Kidney (tissue), 14 donors: ENCODE data around the gene LRP5. TPM values are rescaled to one million over a fixed set of nuclear protein-coding genes. Genes with fewer than 3 reads are reported as not detected.

Source experiments
- DNase-seq, 5 donors: peaks; one replicate each; pipeline ENCODE4 v3.0.0-alpha.2; 2013 to 2020
- FAIRE-seq: peaks from 2 replicates; lab custom pipeline; 2012; peaks lifted over from hg19 to GRCh38; lab: Jason Lieb, UNC
- H3K27ac ChIP-seq, 2 donors: one replicate each; pipeline ENCODE4 v1.7.0; 2013; ENCODE audit warnings: low read depth in 2 of 2, low read length in 2 of 2, inconsistent platforms in 1 of 2
- H3K27me3 ChIP-seq: one replicate; pipeline ENCODE4 v1.7.1; 2013; ENCODE audit warnings: low read length, inconsistent platforms; ENCODE audit not compliant: control insufficient read depth, insufficient read depth
- H3K36me3 ChIP-seq, 3 donors: one replicate each; pipeline versions ENCODE4 v1.7.0 to v1.7.1; 2013; ENCODE audit warnings: low read length in 3 of 3, control low read depth in 1 of 3, inconsistent platforms in 1 of 3; ENCODE audit not compliant: insufficient read depth in 3 of 3, control insufficient read depth in 2 of 3
- H3K4me1 ChIP-seq, 3 donors: one replicate each; pipeline versions ENCODE4 v1.7.0 to v1.7.1; 2013; ENCODE audit warnings: low read length in 3 of 3, inconsistent platforms in 1 of 3, low read depth in 1 of 3; ENCODE audit not compliant: control insufficient read depth in 2 of 3, insufficient read depth in 2 of 3
- H3K4me3 ChIP-seq, 3 donors: one replicate each; pipeline versions ENCODE4 v1.7.0 to v1.8.1; 2013; ENCODE audit warnings: low read length in 3 of 3, control low read depth in 1 of 3, inconsistent platforms in 1 of 3
- H3K9ac ChIP-seq, 3 donors: one replicate each; pipeline versions ENCODE4 v1.7.0 to v1.7.1; 2013; ENCODE audit warnings: low read length in 3 of 3, control low read depth in 1 of 3, inconsistent platforms in 1 of 3
- H3K9me3 ChIP-seq, 3 donors: one replicate each; pipeline versions ENCODE4 v1.7.0 to v1.7.1; 2013; ENCODE audit warnings: low read length in 3 of 3, control low read depth in 1 of 3, inconsistent platforms in 1 of 3; ENCODE audit not compliant: control insufficient read depth in 2 of 3, insufficient read depth in 1 of 3
- CTCF ChIP-seq: IDR thresholded peaks from 3 replicates; pipeline ENCODE4 v1.5.1; 2012; ENCODE audit warnings: mild to moderate bottlenecking, moderate library complexity, borderline replicate concordance; ENCODE audit not compliant: insufficient read depth; ENCODE audit errors: extremely low read depth
- intact Hi-C: fragments of 100-400 bp; cut with DNase I; formaldehyde crosslinking; loops from one replicate; pipeline ENCODE4 v1.11.1; 2022
- polyA plus RNA-seq: library from polyadenylated mRNA; stranded (reverse); fragments of 350-450 nt; fragmentation: Illumina TruSeq; extraction: RNeasy Lipid Tissue Mini Kit (QIAGEN cat#74804); gene quantifications from one replicate; pipeline ENCODE4 v1.2.3, GENCODE V29; 2014; ENCODE audit warnings: low read depth, low replicate concordance; ENCODE audit not compliant: insufficient read depth
- total RNA-seq: library from RNA; stranded (reverse); fragmentation: NEBNext Ultra II Directional; extraction: Animal tissue kit (Norgen Biotek cat#: 25700); gene quantifications from one replicate; pipeline ENCODE4 v1.2.1, GENCODE V29; 2021
- donor health status: control.
- donor health status: control.
- donor health status: control.
- donor health status: control.
- donor health status: control.
- donor health status: DM: yes; HTN: yes; CAD: no.
- donor health status: Normal renal cell carcinoma (clear cell type).

LRP5 gene
- total and polyA plus RNA-seq, 2 donors from 2014 or later: 55.4 to 71.3 TPM

- Histone ChIP-seq H3K27ac (no peak overlapping the region), H3K4me3 (no peak overlapping the region), H3K9ac (no peak overlapping the region), H3K4me1 (peaks cover 0 to 44% (median 43%) of the 10 kb centered on the region in 3 donors), H3K27me3 (no peaks in the 10 kb centered on the region), H3K36me3 (peaks cover 0 to 5% (median 0%) of the 10 kb centered on the region in 3 donors), H3K9me3 (no peaks in the 10 kb centered on the region)
- FAIRE-seq: no peak
- intact Hi-C loops: no loop called here
- DNase-seq: no peak
- TF ChIP-seq CTCF: no peak
Observed at GRCh38 chr11:68467201-68467834, 154.9 kb downstream of the LRP5 start.

DNA sequence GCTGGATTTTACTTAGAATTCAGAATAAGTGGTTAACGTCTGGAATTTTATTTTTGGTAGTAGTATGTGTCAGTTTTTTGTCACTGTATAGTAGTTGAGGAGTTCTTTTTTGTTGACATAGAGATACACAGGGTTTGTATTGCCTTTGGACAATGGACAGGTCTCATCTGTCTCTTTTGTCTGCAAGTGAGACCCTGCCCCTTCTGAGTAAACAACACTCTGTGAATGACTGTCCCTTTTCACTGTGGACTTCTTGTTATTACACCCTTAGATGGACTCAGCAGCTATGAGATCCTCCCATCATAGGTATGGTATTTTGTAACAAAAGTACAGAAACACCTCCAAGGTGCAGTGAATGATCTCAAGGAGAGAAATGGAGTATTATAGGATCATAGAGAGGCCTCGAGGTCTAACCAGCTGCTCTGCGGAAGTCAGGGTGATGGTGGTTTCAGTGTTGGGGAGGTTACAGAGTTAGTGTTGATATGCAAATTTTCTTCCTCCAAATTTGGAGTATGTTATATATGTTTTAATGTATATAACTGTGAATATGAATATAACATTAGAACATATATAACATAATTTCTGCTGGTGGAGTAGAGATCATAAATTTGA is 155.9 kb downstream of the LRP5 start:
- Histone ChIP-seq H3K36me3 (peaks cover 0 to 5% (median 0%) of the 10 kb centered on the region in 3 donors), H3K4me3 (no peak overlapping the region), H3K27me3 (no peaks in the 10 kb centered on the region), H3K9ac (no peak overlapping the region), H3K9me3 (no peaks in the 10 kb centered on the region), H3K4me1 (peaks cover 0 to 39% (median 38%) of the 10 kb centered on the region in 3 donors), H3K27ac (no peak overlapping the region)
- no peak for DNase-seq
- no peak for FAIRE-seq
- intact Hi-C loops: no loop called here
- no peak for TF ChIP-seq CTCF

DNA sequence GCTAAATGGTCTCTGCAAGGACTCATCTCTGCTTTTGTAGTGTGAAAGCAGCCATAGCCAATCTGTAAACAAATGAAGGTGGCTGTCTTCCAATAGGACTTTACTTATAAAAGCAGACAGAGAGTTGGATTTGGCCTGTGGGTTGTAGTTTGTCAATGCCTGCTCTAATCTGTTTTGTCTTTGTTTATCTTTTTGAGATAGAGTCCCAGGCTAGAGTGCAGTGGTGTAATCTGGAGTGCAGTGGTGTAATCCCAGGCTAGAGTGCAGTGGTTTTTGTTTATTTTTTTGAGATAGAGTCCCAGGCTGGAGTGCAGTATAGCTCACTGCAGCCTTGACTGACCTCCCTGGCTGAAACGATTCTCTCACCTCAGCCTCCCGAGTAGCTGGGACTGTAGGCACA is 156.7 kb downstream of the LRP5 start:
- no peak for TF ChIP-seq CTCF
- H3K4me3 ChIP-seq: no peak overlapping the region
- no peaks in the 10 kb centered on the region for H3K27me3 ChIP-seq
- H3K27ac ChIP-seq: no peak overlapping the region
- H3K9ac ChIP-seq: no peak overlapping the region
- H3K4me1 ChIP-seq: peaks cover 0 to 38% (median 34%) of the 10 kb centered on the region in 3 donors
- H3K36me3 ChIP-seq: peaks cover 0 to 5% (median 0%) of the 10 kb centered on the region in 3 donors
- FAIRE-seq (no peak), DNase-seq (no peak)
- no peaks in the 10 kb centered on the region for H3K9me3 ChIP-seq
- intact Hi-C loops: no loop called here
